GM21515 (cell line): Measurements from ENCODE around the gene PDILT.

Experiments
- ATAC-seq: cut with Tn5 transposase; IDR thresholded peaks from one replicate; pipeline ENCODE4 v1.9.1; 2021; ENCODE audit not compliant: unreplicated experiment

The PDILT gene

DNA sequence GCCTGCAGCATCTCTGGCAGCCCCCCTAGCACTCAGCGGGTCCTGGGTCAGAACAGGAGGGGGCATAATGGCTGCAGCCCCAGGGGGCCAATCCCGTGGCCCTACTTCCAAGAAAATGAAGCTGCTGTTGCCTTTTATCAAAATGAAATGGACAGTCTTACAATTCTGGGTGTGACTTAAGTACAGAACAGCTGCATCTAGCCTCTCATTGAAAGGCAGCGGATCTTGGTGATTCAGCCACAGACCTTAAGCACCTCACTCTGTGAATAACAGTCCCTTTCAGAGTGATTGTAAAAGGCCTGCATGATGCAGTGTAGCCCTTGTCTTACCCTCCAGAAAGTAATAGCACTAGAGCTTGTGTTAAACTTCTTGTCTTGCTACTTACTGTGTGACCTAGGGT, 40.5 kb downstream of the PDILT start:
- ATAC-seq: no peak

DNA sequence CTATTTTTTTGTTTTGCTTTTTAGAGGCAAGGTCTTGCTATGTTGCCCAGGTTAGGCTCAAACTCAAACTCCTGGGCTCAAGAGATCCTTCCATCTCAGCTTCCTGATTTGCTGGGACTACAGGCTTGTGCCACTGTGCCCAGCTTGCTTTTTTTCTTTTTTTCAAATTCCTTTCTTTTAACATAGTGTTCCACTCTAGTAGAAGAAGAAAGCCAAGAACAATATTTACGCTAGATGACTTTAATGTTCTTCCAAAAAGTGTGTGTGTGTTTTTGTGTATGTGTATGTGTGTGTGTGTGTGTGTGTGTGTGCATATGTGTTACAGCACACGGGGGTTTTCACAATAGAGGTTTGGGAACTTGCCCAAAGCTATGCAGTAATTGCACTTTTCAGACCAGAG, 41.3 kb downstream of the PDILT start:
- no peak for ATAC-seq

DNA sequence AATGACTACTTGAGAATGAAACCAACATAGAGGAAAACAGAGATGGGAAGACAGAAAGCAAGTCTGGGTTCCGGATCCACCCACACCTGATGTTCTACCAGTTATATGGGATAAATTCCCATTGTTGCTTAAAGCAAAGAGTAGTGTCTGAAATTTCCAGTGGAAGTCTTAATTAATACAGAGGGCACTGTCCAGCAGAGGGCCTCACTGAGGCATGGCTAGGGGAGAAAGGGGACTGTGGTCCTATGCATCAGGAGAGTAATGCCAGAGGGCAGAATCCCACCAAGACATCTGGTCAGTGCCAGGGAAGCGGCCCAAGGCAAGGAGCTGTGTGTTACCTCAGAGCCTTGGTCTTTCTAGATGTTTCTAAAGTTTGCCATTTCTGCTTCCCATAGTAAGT, 44.5 kb downstream of the PDILT start:
- ATAC-seq: no peak

DNA sequence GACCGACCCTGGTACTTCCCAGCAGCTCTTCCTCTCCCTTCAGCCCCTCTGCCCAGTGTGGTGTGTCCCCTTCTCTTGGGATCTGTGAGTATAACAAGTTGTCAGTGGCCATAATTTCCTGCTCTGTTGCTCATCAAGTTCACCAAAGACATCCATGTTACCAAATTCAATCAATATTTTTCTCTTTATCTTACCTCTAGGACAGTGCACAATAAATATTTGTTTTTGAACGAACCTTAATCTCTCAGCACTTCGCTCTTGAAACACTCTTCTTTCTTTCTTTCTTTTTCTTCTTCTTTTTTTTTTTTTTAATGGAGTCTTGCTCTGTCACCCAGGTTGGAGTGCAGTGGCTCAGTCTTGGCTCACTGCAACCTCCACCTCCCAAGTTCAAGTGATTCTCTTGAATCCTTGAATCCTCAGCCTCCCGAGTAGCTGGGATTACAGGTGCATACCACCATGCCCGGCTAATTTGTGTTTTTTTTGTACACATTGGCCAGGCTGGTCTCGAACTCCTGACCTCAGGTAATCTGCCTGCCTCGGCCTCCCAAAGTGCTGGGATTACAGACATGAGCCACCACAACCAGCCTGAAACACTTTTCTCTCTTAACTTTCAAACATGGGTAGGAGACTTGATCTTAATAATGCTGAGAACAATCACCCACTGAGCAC, 49.3 kb downstream of the PDILT start:
- no peak for ATAC-seq

DNA sequence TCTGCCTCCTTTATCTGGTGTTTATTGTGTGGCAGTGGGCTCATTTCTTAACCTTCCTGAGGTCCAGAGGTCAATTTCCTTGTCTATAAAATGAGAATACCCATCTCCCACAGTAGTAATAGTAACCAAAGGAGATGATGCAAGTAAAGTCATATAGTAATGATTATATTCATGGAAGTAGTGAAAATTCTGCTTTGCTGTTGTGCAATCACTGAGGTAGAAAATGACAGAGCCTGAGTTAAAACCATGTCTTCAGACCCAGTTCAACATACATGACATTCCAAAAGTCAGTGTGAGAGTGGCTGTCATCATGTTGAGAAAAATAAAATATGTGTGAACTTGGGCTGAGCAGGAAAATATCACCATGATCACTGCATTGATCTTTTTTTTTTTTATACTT, 51.2 kb downstream of the PDILT start:
- no peak for ATAC-seq

DNA sequence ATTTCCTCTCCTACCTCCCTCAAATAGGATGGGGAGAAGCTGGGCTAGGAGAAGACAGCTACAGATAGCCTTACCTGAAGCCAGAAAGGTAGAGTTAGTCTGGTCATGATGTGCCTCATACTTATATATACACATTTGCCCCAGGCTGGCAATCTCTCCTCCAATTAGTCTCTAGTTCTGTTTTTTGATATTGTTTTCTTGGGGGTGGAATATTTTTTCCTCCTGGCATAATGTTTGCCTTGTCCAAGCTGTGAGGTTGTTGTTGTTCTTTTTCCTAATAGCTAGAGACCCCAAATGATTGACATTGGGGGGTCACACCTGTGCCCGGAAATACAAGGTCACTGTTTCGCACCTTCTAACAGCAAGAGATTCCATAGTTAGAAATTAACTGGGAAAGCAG, 51.9 kb downstream of the PDILT start, which contains the start of gene UMOD:
TSS of gene UMOD (minus strand) at position 101 of the 400 bp plus-strand sequence. CDS start 1,978 bp downstream, outside the sequence.
- ATAC-seq: no peak

DNA sequence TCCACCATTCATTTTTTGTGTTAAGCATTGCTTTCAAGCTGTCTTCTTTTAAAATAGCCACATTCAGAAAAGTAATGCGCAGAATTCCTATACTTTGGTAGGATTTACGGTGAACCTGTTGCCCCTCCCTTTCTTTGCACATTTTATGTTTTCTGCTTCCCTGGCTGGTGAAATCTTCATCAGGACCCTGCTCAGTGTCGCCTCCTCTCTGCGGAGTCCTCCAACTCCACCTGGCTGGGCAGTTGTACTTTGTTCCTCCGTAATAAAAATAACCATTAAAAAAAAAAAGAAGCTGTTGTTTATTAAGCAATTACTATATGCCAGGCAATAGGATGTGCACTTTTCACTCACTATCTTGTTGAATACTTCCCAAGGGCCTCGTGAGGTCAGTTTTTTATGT, 54.9 kb downstream of the PDILT start:
- no peak for ATAC-seq

DNA sequence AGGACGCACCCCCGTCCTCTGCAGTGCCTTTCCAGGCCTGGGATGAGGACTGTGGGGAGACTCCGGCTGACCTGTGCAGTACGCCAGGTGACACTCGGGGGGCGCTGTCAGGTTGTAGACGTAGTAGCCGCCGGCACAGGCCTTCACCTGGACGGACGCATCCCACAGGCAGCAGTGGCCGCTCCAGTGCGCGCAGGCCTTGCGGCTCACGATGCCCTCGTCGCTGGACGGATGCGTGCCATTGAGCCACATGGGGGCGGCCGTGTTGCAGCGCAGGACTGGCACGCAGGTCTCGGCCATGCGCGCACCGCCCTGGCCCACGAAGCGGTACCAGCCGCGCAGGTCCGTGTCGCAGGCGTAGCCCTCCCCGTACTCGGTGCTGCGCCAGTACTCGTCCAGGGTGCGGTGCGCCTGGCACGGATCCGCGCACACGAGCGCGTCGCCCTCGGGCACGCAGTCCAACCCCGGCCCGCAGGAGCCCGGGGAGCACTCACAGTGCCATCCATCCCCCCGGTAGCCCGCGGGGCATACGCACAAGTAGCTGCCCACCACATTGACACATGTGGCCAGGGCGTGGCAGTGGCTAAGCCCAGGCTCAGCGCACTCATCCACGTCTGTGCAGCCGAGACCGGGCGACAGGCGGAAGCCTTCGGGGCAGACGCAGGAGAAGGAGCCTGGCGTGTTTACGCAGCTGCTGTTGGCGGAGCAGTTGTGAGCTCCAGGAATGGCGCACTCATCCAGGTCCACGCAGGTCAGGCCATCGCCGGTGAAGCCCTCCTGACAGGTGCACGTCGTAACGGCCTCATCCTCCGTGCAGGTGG, 56.0 kb downstream of the PDILT start:
- ATAC-seq: no peak

DNA sequence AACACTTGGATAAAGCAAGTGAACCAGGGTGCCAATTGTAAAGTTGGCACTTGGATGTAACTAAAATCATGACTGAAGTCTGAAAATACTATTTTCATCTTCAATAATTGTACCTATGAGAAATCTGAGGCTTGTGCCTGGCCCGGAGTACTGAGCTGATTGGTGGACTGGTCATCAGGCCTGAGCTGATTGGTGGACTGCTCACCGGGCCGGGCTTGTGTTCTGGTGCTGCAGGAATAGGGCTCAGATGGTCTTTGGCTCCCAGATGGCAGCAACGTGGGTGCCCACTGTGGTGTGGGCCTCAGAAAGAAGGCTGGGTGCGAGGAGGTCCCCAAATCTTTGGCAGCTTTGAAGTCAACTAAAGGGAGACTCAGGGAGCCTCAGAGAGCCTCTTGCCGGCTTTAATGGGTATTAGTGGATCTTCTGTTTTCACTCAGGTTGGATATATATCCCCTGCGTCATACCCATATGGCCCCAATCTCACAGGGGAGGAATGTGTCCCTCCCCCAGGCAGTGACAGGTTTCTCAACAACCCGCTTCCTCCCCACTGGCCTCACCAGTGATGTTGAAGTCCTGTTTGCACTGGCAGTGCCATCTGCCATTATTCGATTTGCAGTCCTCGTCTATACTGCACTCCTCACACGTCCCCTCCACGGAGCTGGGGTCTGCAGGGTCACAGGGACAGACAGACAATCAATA, 56.7 kb downstream of the PDILT start:
- ATAC-seq: no peak

DNA sequence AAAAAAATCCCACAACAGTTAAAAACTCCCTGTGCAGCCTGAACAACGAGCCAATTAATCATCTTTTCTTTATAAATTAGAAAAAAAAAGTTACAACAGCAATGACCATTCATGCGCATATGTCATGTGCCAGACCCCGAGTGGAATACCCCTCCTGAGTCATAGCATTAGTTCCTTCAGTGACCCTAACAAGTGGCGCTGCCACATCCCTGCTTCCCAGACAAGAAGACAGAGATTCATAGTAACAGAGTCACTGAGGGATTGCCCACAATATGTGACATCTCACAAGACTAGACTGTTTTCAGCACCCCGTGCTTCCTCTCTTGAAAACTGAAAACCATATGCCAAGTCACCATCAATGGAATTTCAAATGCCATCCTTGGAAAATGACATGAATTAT, 59.9 kb downstream of the PDILT start:
- no peak for ATAC-seq

DNA sequence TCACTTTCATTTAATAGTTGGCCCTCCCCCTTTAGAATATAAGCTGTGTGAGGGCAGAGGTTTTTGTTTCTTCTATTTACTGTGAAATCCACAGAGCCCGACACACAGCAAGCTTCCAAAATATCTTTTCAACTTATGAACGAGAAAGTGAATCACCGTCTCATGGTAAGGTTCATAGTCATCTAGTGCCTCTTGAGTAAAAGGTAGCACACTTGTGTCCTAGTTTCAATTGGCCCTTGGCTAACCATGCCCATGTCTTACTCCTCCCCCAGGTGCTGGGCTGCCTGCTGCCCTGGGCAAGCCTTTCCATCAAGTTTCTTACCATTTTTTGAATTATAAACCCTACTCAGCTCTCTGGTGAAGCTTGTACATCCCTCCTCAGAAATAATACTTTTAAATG, 64.8 kb downstream of the PDILT start:
- ATAC-seq: no peak

DNA sequence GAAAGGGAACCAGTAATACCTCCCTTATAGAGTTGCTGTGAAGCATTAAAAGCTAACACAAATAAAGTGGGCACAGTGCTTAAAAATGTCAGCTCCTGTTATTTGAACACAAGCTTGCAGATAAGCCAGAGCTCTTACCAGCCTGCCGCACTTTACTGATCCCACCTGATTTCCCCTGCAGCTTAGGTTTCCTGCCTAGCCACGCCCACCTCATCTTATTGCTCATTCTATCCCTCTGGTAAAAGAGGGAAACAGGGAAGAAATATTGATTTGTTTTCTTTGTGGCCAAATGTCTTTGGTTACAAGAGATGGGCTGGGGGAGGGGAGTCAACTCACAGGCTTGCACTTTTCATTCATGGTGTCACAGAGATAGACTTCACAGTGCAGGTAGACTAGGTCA, 67.6 kb downstream of the PDILT start:
- no peak for ATAC-seq

DNA sequence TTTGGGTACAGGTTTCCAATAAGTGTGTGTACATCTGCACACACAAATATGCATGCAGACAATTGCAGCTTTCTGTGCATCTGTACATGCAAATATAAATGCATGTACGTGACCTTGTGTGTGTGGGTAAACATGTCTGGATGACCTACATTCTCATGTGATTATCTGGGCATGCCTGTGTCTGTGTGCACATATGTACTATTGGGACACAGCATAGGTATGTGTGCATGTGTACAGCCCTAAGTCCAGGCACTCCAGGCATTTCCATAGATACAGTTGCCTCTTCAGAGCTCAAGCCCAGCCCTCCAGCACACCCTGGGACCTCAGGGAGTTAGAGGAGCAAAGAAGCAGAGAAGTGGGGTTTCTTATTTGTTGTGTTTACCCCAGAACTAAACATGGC, 70.1 kb downstream of the PDILT start:
- ATAC-seq: no peak

DNA sequence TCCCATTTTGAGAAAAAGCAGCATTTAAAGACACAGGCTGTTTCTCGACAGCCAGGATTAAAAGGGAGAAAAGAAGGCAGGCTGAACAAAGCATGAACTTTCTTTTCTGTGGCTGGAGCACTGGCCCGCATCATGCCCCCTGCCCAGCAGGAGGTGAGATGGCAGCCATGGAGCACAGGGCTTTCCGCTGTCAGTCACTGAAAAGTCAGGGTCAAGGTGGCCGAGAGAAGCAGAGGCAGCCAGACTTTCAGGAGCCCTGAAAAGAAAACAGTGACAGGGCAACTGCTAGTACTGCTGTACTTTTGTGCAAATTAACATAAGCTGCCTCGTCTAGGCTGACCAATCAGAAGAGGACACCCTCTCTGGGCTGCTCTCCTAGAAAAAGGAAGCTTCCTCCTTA, 71.4 kb downstream of the PDILT start:
- ATAC-seq: no peak

DNA sequence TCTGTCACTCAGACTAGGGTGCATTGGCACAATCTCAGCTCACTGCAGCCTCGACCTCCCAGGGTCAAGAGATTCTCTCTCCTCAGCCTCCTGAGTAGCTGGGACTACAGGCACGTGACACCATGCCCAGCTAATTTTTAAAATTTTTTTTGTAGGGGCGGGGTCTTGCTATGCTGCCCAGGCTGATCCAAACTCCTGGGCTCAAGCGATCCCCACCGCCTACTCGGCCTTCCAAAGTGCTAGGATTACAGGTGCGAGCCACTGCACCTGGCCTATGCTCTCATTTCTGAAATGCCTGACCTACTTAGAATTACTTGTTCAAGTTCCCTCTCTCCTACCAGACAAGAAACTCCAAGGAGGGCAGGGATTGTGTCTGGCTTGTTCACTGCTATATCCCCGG, 72.1 kb downstream of the PDILT start:
- no peak for ATAC-seq

DNA sequence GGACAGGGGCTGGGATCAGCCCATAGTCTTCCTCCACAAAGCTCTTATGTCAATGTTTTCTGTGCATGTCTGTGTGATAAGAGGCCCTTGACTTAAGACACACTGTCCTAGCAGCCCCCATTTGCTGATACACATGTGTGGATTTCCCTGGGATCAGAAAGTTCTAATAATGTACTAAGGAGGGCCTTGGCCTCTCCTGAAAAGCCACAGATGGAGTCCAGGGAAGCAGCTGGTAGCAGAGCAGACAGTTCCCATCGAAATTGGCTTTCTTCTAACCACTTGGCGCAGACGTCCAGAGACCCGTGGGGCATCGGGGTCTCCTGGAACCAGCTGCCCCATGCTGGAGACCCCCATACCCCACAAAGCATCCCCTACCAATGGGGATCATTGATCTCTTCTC, 72.9 kb downstream of the PDILT start:
- ATAC-seq: no peak

DNA sequence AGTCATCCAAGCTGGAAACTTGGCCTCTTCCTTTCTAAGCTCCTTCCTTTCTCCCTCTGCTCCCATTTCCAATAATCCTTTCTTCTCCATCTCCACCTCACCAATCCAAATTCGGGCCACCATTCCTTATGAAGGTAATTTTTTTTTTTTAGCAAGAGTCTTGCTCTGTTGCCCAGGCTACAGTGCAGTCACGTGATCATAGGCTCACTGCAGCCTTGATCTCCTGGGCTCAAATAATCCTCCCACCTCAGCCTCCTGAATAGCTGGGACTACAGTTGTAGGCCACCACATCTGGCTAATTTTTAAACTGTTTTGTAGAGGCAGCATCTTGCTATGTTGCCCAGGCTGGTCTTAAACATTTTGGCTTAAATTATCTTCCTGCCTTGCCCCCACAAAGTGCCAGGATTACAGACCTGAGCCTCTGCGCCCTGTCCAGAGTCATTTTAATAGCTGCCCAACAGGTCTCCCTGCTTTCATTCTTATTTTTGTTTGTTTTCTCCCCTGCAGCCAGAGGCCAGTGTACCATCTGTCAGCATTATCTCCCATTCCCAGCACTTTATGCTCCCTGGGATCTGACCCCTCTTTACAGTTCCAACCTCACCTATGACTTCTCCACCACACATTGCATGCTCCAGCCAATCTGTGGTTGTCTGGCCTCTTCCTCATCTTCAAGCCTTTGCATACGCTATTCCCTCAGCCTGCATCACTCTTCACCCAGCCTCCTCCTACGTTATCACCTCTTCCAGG, 75.0 kb downstream of the PDILT start:
- ATAC-seq: no peak

DNA sequence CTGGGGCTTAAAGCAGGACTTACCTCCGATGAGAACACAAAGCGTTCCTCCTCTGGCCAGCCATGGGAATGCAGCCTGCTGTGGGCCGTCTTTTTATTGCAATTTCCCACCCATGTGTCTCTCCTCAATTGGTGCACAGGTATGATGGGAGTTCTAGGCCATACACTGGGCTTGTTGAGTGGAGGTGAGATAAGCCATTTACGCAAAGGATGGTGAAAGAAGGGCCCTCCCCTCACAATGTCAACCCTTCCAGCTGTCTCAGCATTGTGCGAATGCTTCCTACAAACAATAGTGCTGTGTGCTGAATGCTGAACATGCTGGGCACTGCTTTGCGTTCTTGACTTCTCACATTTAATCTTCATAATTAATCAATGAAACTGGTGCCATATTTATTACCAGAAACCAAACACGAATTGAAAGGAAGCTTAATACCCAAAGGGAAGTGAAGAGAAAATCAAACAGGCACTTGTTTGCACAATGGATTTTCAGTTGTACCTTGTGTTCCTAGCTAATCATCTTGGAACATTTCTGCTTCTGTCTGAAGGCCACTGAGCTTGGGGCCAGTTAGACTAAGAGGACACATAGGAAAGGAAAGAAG, 77.0 kb downstream of the PDILT start, which contains the start of gene GP2:
TSS of gene GP2 (minus strand) at position 70 of the 598 bp plus-strand sequence. CDS start 1,082 bp downstream, outside the sequence.
- ATAC-seq: no peak

DNA sequence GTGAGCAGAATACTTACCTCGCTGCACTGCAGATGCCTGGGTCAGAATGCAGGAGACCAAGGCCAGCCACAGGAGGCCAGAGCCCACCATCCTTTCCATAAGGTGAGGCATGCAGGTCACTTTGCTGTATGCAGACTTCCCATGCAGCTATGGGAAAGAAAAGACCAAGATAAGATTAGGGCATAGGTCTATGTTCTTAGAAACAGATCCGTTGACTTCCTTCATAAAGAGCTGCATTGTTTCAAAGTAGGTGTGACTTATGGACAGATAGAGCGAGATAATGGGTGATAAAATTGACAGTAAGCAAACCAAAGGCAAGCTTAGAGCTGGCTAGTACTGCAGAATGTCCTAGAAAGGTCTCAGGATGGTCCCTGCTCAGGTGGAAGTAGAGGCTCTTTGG, 78.2 kb downstream of the PDILT start:
- ATAC-seq: no peak

DNA sequence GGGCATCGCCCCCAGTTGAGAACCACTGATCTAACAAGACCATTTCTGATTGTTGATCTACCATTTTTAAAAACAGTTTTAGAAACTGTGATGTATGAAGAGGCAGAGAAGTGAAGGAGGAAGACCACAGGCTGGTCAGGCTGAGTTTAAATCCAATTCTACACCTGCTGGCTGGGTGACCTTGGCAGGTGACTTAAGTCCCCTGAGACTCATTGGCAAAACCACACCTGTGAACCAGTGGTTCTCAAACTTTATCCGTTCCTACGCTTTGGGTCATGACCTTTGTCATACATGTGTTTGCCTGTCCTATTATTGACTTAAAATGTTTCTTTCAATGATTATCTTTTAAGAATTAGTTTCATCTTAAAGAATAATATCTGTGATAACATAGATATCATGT, 79.5 kb downstream of the PDILT start:
- no peak for ATAC-seq
